GM18505 (cell line): ENCODE data around the gene ADGRA1.

ENCODE experiments used
- ATAC-seq: cut with Tn5 transposase; IDR thresholded peaks from one replicate; pipeline ENCODE4 v1.9.1; 2021; ENCODE audit not compliant: unreplicated experiment
- POLR2A ChIP-seq: IDR thresholded peaks from 4 replicates; pipeline ENCODE4 v1.6.1; 2011; ENCODE audit warnings: borderline replicate concordance; ENCODE audit not compliant: insufficient read depth, insufficient read length; ENCODE audit errors: extremely low read depth

The ADGRA1 gene, protein sequence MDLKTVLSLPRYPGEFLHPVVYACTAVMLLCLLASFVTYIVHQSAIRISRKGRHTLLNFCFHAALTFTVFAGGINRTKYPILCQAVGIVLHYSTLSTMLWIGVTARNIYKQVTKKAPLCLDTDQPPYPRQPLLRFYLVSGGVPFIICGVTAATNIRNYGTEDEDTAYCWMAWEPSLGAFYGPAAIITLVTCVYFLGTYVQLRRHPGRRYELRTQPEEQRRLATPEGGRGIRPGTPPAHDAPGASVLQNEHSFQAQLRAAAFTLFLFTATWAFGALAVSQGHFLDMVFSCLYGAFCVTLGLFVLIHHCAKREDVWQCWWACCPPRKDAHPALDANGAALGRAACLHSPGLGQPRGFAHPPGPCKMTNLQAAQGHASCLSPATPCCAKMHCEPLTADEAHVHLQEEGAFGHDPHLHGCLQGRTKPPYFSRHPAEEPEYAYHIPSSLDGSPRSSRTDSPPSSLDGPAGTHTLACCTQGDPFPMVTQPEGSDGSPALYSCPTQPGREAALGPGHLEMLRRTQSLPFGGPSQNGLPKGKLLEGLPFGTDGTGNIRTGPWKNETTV

DNA sequence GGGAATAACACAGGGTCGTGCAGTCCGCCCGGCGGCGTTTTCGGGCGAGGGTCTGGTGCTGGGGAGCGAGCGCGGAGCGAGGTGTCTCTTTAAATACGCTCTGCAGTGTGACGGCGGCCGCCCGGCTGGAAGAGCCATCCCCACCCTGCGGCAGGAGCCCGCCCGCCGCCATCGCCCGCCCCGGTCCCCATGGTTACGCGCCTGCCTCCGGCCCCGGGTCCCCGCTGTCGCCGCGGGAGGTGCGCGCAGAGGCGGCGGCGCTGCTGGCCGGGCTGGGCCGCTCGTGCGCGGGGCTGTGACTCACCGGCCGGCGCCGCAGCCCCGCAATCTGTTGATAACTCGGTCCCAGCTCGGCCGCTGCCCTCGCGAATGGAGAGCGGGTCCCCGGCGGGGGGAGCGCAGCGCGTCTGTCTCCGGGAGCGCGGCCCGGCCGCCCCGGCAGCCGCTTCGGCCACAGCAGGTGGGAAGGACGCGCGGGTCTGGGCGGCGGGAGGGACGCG, at the start of gene ADGRA1:
ADGRA1 (plus strand) TSS at position 246 of the 500 bp plus-strand sequence. CDS start 986 bp downstream, outside the sequence.
- no peak for TF ChIP-seq POLR2A
- ATAC-seq, result no peak

GRCh38 chr10:133038036-133038823, 49.5 kb upstream of the ADGRA1 start:
- TF ChIP-seq POLR2A, result no peak
- no peak for ATAC-seq

- ATAC-seq, result no peak
These were observed 48.5 kb upstream of the ADGRA1 start for GRCh38 chr10:133039107-133039802.

GRCh38 chr10:133039803-133040165, 47.9 kb upstream of the ADGRA1 start:
- ATAC-seq, result no peak
- no peak for TF ChIP-seq POLR2A

More at GRCh38 chr10:133039107-133039802, 48.5 kb upstream of the ADGRA1 start:
- TF ChIP-seq POLR2A, result no peak

GRCh38 chr10:133040198-133040597, 47.5 kb upstream of the ADGRA1 start:
- no peak for ATAC-seq
- TF ChIP-seq POLR2A, result no peak

- TF ChIP-seq POLR2A, result no peak
- no peak for ATAC-seq
These were observed 46.6 kb upstream of the ADGRA1 start for GRCh38 chr10:133041101-133041500.

GRCh38 chr10:133042061-133042460, 45.7 kb upstream of the ADGRA1 start:
- no peak for ATAC-seq
- TF ChIP-seq POLR2A, result no peak

DNA sequence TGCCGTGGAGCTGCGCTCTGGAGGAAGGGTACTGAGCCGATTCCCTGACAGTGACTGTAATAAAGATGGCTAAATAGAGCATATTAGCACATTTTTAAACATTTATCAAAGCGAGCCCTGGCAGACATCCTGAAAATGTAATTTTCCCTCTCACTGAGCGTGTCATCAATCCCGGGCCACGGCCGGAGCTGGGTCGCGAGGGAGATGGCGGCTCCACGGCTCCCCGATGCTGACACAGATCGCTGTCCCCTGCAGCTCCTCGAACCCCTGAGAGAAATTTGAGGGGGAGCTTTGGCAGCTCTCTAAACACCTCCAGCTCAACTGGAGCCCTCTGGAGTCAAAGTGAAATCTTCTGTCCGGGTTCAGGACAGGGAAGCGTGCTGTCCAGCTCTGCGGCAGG, 44.9 kb upstream of the ADGRA1 start:
- no peak for ATAC-seq
- TF ChIP-seq POLR2A, result no peak

GRCh38 chr10:133043541-133044225, 44.0 kb upstream of the ADGRA1 start:
- TF ChIP-seq POLR2A, result no peak
- no peak for ATAC-seq

DNA sequence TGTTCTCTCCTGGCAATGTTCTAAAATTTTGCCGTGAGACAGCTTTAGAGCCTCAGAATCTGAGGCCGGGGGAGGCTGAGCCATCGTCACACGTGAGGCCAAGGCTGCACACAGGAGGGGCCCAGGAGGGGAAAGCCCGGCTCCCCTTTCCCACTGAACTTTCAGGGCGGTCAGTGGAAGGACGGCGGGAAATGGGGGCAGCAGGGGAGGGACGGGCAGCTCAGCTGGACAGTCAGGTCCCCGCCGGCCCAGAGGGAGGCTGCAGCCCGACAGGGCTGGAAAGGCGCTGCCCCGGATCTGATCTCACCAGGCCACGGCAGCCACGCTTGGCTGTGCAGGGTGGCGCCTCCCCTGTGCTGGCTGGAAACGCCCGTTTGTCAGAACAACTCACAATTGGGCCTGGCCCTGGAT, 43.3 kb upstream of the ADGRA1 start:
- ATAC-seq, result no peak
- TF ChIP-seq POLR2A, result no peak

DNA sequence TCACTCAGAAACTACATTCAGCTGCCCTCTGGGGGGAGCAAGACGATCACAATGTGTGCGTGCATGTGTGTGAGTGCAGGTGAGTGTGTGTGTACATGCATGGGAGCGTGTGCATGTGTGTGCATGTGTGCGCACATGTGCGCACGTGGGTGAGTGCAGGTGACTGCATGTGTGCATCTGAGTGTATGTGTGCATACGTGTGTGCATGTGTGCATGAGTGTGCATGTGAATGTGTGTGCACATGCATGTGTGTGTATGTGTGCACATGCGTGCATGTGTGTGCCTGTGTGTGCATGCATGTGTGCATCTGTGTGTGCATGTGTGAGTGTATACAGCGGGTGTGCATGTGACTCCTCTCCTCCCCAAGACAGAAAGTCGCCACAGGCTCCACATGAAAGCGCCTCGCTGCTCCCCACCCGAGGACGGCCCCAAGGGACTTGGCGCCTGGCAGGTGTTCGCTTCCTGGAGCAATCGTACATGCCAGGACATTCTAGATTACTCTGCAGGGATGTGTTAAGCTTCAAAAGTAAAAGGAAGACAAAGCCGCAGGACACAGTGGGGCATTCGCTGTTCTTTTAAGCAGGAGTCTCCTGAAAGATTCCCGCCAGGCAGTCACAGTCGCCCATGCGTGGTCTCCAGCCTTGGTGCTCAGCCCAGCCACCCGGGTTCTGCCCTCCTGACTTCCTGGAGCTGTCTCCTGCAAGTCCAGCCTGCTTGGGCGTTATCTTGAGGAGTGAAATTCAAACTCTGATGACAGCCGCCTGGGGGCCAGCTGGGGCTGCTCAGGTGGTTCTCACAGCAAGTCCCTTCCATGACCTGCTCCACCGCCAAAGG, 42.0 kb upstream of the ADGRA1 start:
- ATAC-seq, result no peak
- TF ChIP-seq POLR2A, result no peak

GRCh38 chr10:133046390-133046765, 41.3 kb upstream of the ADGRA1 start:
- TF ChIP-seq POLR2A, result no peak
- no peak for ATAC-seq
